Nephron (organoid): ENCODE measurements around the gene BABAM1.

Experiments
- H3K27ac Mint-ChIP-seq, 3 experiments: 2 replicates each; pipeline ENCODE4 v1.8.0; 2020; ENCODE audit warnings: mixed read lengths in 3 of 3, mild to moderate bottlenecking in 2 of 3, moderate library complexity in 1 of 3
- H3K27me3 Mint-ChIP-seq: 2 replicates; pipeline ENCODE4 v1.8.0; 2021; ENCODE audit warnings: low read depth, mild to moderate bottlenecking, moderate library complexity, mixed read lengths
- H3K36me3 Mint-ChIP-seq: 2 replicates; pipeline ENCODE4 v1.8.0; 2020; ENCODE audit warnings: low read depth, mixed read lengths
- H3K4me1 Mint-ChIP-seq: 2 replicates; pipeline ENCODE4 v1.8.0; 2020; ENCODE audit warnings: mixed read lengths
- H3K4me3 Mint-ChIP-seq, 3 experiments: 2 replicates each; pipeline ENCODE4 v1.8.0; 2020; ENCODE audit warnings: mild to moderate bottlenecking in 3 of 3, mixed read lengths in 3 of 3, moderate library complexity in 2 of 3
- H3K9me3 Mint-ChIP-seq: 2 replicates; pipeline ENCODE4 v1.8.0; 2020; ENCODE audit warnings: mixed read lengths
- TF ChIP-seq, protein P1 (sequence below), 3 experiments: fragments of 200-600 bp; sonication (generic); IDR thresholded peaks; one replicate each; pipeline ENCODE4 v1.5.0; 2021; ENCODE audit warnings: antibody characterized with exemption in 3 of 3; ENCODE audit not compliant: unreplicated experiment in 3 of 3

The BABAM1 gene

DNA sequence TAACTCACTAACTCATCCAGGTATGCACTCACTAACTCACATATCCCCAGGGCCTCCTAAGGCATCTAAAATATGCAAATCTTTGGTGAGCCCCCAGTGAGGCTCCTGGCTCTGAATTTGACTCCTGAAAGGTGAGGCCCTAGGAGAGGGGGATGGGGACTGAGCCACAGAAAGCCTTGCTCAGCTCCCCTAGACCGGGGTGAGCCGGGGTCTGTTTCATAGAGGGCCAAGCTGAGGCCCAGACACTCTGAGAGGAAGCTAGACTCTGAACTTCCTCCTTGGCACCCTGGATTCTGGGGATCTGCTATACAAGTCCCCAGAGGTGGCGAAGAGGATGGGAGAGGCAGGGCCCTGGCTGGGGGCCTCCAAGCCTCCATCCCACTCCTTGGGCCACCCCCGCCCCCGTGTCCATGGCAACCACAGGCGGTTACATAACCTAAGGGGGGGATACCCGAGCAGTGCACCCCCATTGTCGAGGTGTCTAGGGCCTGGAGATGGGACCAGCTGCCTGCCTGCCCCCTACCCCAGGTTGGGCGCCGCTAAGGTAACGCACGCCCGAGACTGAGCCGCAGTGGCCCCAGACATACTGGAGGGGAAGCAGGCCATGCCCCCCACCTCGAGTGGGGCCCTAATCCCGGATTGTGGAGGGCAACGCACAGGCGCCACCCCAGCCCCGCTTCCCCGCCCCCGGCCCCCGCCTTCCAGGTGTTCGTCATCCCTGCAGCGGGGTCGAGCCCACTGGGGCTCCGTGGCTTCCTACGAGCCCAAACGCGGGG lies 35.3 kb downstream of the BABAM1 start:
- H3K36me3 Mint-ChIP-seq, result peaks cover 15% of the 10 kb centered on the region
- H3K27ac Mint-ChIP-seq, result no peak overlapping the region
- peaks cover 39% of the 10 kb centered on the region for H3K4me1 Mint-ChIP-seq
- H3K9me3 Mint-ChIP-seq, result no peaks in the 10 kb centered on the region
- peak overlapping the region; percentile 80 to 94 (median 87) for H3K4me3 Mint-ChIP-seq
- no peaks in the 10 kb centered on the region for H3K27me3 Mint-ChIP-seq
- TF ChIP-seq, protein P1, sequence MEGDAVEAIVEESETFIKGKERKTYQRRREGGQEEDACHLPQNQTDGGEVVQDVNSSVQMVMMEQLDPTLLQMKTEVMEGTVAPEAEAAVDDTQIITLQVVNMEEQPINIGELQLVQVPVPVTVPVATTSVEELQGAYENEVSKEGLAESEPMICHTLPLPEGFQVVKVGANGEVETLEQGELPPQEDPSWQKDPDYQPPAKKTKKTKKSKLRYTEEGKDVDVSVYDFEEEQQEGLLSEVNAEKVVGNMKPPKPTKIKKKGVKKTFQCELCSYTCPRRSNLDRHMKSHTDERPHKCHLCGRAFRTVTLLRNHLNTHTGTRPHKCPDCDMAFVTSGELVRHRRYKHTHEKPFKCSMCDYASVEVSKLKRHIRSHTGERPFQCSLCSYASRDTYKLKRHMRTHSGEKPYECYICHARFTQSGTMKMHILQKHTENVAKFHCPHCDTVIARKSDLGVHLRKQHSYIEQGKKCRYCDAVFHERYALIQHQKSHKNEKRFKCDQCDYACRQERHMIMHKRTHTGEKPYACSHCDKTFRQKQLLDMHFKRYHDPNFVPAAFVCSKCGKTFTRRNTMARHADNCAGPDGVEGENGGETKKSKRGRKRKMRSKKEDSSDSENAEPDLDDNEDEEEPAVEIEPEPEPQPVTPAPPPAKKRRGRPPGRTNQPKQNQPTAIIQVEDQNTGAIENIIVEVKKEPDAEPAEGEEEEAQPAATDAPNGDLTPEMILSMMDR (IDR thresholded peaks at IDR 0.05; ENCODE audit: unreplicated experiment in 3 of 3), result no peak

DNA sequence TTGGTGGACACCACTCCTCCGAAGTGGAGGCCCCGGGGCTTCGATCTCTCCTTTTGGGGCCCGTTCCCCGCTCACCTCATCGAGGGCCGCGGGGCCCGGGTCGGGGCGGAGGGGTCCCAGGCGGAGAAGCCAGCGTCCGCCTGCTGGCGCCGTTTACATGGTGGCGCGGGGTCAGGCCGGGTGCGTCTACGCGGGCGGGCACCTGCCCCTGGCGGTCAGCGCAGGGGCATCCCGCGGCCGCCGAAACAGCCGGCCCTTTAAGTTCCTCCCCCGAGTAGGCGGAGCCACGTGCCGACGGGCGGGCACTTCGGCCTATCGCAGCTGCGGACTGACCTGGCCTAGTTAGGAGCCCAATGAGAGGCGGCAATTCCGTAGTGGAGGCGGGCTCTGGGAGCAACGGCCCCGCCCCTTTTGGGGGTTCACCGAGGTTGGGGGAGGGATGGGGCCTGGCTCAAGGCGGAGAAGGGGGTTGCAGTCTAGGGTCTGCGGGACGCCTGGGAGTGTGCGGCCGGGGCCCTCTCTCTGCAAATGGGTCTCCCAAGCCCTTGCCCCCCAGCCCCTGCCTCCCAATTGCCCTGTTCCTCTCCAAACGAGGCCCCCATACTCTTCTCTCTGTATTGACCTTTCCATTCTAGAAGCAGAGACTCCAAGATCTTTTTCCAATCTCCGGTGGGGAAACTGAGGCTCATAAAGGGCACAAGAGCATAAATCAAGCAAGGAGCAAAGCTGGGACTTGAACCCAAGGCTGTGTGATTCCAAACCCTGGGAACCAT lies 36.1 kb downstream of the BABAM1 start, which contains the start of gene ABHD8:
Gene ABHD8, minus strand, starts transcription at position 259 of the 773 bp plus-strand sequence. CDS start 1,809 bp downstream, outside the sequence.
- peak within 1 kb of the TSS; percentile 79 to 91 (median 86) for H3K27ac Mint-ChIP-seq
- no peaks in the 10 kb centered on the region for H3K9me3 Mint-ChIP-seq
- peak within 1 kb of the TSS; percentile 80 to 95 (median 94) for H3K4me3 Mint-ChIP-seq
- TF ChIP-seq, protein P1 (IDR thresholded peaks at IDR 0.05; ENCODE audit: unreplicated experiment in 3 of 3), result peak; percentile 73 to 78 (median 74)
- peaks cover 11% of the 10 kb centered on the region for H3K36me3 Mint-ChIP-seq
- no peaks in the 10 kb centered on the region for H3K27me3 Mint-ChIP-seq
- peaks cover 44% of the 10 kb centered on the region for H3K4me1 Mint-ChIP-seq

DNA sequence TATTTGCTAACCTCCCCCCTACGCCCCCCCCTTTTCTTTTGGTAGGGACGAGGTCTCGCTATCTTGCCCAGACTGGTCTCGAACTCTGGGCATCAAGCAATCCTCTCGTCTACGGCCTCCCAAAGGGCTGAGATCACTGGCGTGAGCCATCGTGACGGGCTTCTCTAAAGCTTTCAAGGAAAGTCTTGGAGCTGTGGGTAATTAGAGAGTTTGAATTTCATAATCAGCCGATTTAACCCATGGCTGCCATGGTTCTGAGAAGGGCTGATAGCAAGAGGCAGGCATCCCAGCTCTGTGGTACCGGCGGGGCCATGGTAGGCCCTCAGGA lies 36.7 kb downstream of the BABAM1 start:
- TF ChIP-seq, protein P1 (IDR thresholded peaks at IDR 0.05; ENCODE audit: unreplicated experiment in 3 of 3), result no peak
- Mint-ChIP-seq H3K4me3 (peak overlapping the region; percentile 80 to 94 (median 87)), H3K27ac (peak overlapping the region; percentile 79 to 91 (median 86)), H3K27me3 (no peaks in the 10 kb centered on the region), H3K9me3 (no peaks in the 10 kb centered on the region), H3K4me1 (peaks cover 44% of the 10 kb centered on the region), H3K36me3 (peaks cover 7% of the 10 kb centered on the region)

DNA sequence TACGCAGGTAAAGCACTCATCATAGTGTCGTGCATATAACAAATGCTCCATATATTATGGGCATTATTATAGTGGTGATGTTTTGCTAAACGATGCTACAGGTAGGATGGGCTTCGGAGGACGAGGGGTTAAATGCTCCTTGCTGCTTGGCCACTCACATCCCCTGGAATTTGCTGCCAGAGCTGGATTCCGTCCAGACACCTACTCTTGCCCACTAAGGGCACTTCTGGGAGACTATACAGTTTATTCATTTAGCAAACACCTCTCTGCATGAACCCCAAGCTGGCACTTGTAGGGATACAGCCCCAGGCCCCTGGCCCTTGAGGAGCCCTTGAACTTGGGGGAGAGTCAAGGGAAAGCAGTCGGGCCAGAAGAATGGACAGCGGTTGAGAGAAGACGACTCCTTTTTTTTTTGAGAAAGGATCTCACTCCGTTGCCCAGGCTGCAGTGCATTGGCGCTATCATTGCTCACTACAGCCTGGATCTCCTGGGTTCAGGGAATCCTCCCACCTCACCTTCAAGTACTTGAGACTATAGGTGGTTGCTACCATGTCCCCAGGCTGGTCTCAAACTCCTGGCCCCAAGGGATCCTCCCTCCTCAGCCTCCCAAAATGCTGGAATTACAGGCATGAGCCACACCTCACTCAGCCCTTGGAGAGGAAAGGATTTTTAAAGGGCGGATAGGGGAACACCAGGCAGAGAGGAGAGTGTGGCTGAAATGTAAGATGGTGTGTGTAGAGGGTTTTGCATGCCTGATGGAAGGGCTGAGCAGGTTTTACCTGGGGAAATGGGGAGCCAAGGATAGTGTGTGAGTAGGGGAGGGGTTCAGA lies 37.4 kb downstream of the BABAM1 start:
- H3K36me3 Mint-ChIP-seq, result peaks cover 5% of the 10 kb centered on the region
- no peaks in the 10 kb centered on the region for H3K27me3 Mint-ChIP-seq
- H3K4me1 Mint-ChIP-seq, result peaks cover 51% of the 10 kb centered on the region
- TF ChIP-seq, protein P1 (IDR thresholded peaks at IDR 0.05; ENCODE audit: unreplicated experiment in 3 of 3), result no peak
- H3K9me3 Mint-ChIP-seq, result no peaks in the 10 kb centered on the region
- peak overlapping the region; percentile 80 to 93 (median 86) for H3K27ac Mint-ChIP-seq
- peak overlapping the region; percentile 90 to 95 (median 94) for H3K4me3 Mint-ChIP-seq

DNA sequence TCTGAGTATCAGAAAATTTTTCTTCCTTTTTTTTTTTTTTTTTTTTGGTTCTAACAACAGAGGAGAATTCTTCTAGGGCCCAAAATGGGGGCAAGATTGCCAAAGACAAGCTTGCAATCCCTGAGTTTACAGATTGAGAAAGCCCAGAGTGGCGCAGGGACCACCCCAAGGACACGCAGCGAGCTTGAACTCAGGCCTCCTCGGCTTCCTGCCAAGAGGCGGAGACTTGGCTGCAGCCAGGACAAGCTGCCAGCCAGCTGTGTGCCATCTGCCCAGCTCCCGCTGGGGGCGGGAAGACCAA lies 37.9 kb downstream of the BABAM1 start:
- Mint-ChIP-seq H3K4me3 (peak overlapping the region; percentile 90 to 95 (median 94)), H3K36me3 (peaks cover 5% of the 10 kb centered on the region), H3K27me3 (no peaks in the 10 kb centered on the region), H3K9me3 (no peaks in the 10 kb centered on the region), H3K27ac (peak overlapping the region; percentile 80 to 93 (median 86)), H3K4me1 (peaks cover 54% of the 10 kb centered on the region)
- TF ChIP-seq, protein P1 (IDR thresholded peaks at IDR 0.05; ENCODE audit: unreplicated experiment in 3 of 3), result no peak
